Prostate gland (tissue), 2 donors: ENCODE measurements around the gene GNB2. TPM values are rescaled to one million over a fixed set of nuclear protein-coding genes. Genes with fewer than 3 reads are reported as not detected.
A peak's percentile ranks its signal among the peaks of the same experiment; 100 is the strongest.
"Not testable (repeated sequence)": the region's sequence is repeated elsewhere in the genome, so short reads cannot be mapped to it uniquely, and the experiment has no call there.

Source experiments
- DNase-seq: peaks from one replicate; pipeline ENCODE4 v3.0.0-alpha.2; 2019; ENCODE audit warnings: low spot score
- H3K27ac ChIP-seq, 2 donors: fragments of 200-600 bp; sonication (generic); 2 replicates each; pipeline ENCODE4 v1.5.1; 2017 to 2019
- H3K27me3 ChIP-seq: fragments of 200-600 bp; sonication (generic); replicated peaks from 2 replicates; pipeline ENCODE4 v1.5.1; 2019; ENCODE audit not compliant: insufficient read depth
- H3K36me3 ChIP-seq, 2 donors: fragments of 200-600 bp; sonication (generic); 1 replicate in 1 of 2; 2 replicates in 1 of 2; pipeline versions ENCODE4 v1.5.1 to v1.8.1; 2017 to 2019
- H3K4me1 ChIP-seq: fragments of 200-600 bp; sonication (generic); replicated peaks from 2 replicates; pipeline ENCODE4 v1.5.1; 2019
- H3K4me3 ChIP-seq, 2 donors: fragments of 200-600 bp; sonication (generic); 2 replicates each; pipeline ENCODE4 v1.5.1; 2017 to 2019
- H3K9me3 ChIP-seq: fragments of 200-600 bp; sonication (generic); 2 replicates; pipeline ENCODE4 v1.5.1; 2017
- POLR2A ChIP-seq: fragments of 450-650 bp; IDR thresholded peaks from one replicate; pipeline ENCODE4 v1.6.1; 2016; ENCODE audit warnings: antibody characterized with exemption, mild to moderate bottlenecking
- POLR2AphosphoS5 ChIP-seq: sonication (generic); formaldehyde crosslinking; IDR thresholded peaks from one replicate; pipeline ENCODE4 v1.6.1; 2017; ENCODE audit warnings: antibody characterized with exemption
- WGBS: methylation state at CpG from one replicate; pipeline ENCODE4 v1.1.5; 2018; 5-methylcytosine and 5-hydroxymethylcytosine counted together
- intact Hi-C: fragments of 100-400 bp; cut with DNase I; formaldehyde crosslinking; loops from one replicate; pipeline ENCODE4 v1.14.2; 2022
- total RNA-seq, 2 donors: library from RNA; depleted of rRNA; stranded (reverse); fragments of >200 nt; gene quantifications; one replicate each; pipeline ENCODE4 v1.1.0, GENCODE V29; 2016
- TF ChIP-seq, protein P1 (sequence below), 4 experiments: fragments of 200-600 bp in 2 of 4; fragments of 450-650 bp in 2 of 4; sonication (generic) in 2 of 4; IDR thresholded peaks; 1 replicate in 3 of 4; 2 replicates in 1 of 4; pipeline ENCODE4 v1.5.1; 2016 to 2019; ENCODE audit warnings: antibody characterized with exemption in 4 of 4, mild to moderate bottlenecking in 2 of 4, moderate library complexity in 2 of 4

GNB2 gene
- total RNA-seq, 2 donors from 2014 or later: 376 to 417 TPM

DNA sequence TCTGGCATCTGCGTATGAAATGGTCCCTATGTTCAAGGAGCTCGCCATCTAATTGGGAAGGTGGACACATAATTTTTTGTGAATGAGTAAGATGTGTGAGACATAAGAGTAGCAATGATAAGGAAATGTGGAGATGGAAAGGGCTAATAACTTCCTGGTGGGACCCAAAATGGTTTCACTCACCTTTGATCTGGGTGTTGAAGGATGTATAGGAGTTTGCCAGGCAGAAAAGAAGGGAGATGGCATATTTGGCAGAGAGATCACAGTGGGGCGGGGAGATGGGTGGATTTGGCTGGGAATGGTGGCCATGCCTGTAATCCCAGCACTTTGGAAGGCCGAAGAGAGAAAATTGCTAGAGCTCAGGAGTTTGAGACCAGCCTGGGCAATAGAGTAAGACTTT lies 36.9 kb downstream of the GNB2 start:
- H3K27me3 ChIP-seq: no peaks in the 10 kb centered on the region
- H3K36me3 ChIP-seq: no peaks in the 10 kb centered on the region
- peaks cover 6% of the 10 kb centered on the region for H3K4me1 ChIP-seq
- H3K4me3 ChIP-seq: no peak overlapping the region
- WGBS: 80% methylated on average over 4 of the region's 4 CpGs
- intact Hi-C loops: no loop called here
- TF ChIP-seq, protein P1, sequence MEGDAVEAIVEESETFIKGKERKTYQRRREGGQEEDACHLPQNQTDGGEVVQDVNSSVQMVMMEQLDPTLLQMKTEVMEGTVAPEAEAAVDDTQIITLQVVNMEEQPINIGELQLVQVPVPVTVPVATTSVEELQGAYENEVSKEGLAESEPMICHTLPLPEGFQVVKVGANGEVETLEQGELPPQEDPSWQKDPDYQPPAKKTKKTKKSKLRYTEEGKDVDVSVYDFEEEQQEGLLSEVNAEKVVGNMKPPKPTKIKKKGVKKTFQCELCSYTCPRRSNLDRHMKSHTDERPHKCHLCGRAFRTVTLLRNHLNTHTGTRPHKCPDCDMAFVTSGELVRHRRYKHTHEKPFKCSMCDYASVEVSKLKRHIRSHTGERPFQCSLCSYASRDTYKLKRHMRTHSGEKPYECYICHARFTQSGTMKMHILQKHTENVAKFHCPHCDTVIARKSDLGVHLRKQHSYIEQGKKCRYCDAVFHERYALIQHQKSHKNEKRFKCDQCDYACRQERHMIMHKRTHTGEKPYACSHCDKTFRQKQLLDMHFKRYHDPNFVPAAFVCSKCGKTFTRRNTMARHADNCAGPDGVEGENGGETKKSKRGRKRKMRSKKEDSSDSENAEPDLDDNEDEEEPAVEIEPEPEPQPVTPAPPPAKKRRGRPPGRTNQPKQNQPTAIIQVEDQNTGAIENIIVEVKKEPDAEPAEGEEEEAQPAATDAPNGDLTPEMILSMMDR (IDR thresholded peaks at IDR 0.05): no peak
- TF ChIP-seq POLR2AphosphoS5: no peak
- no peak for TF ChIP-seq POLR2A
- DNase-seq: no peak
- no peaks in the 10 kb centered on the region for H3K9me3 ChIP-seq
- no peak overlapping the region for H3K27ac ChIP-seq

DNA sequence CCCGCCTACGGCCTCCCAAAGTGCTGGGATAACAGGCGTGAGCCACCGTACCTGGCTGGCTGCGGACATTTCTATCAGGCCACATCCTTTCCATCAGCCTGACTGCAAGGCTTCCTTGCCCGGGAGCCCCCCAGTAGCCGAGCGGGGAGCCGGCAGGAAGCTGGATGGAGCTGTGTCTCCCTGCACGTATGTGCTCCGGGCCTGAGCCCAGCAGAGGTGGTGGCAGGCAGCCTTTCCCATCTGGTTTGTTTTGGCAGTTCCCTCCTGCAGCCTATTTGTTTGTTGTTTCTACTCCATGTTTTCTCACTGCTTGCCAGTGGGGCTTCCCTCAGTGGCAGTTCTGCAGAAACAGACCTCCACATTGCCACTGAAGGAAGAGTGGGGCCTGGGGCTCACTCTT lies 37.8 kb downstream of the GNB2 start:
- WGBS: 76% methylated on average over 11 of the region's 11 CpGs
- intact Hi-C loops: no loop called here
- Histone ChIP-seq H3K27ac (no peak overlapping the region), H3K36me3 (no peaks in the 10 kb centered on the region), H3K4me3 (no peak overlapping the region), H3K9me3 (no peaks in the 10 kb centered on the region), H3K4me1 (peaks cover 5% of the 10 kb centered on the region), H3K27me3 (no peaks in the 10 kb centered on the region)
- TF ChIP-seq POLR2A (no peak), POLR2AphosphoS5 (peak; percentile 44)
- TF ChIP-seq, protein P1 (IDR thresholded peaks at IDR 0.05): no peak
- no peak for DNase-seq

DNA sequence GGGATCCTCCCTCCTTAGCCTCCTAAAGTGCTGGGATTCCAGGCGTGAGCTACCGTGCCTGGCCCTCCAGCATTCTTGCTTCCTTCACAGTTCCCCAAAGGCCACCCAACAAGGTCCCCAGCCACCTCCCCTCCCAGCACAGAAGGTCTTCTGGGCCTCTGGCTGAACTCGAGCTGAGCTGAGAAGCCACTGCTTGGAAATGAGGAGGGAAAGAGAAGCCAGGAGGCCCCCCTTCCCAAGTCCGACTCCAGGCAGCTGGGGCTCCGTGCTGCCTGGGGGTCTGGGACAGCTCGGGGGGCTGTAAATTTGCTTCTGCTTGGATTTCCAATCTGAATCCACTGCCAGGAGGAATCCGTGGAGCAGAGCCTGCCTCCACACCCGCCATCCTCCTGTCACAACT lies 41.2 kb downstream of the GNB2 start:
- no peaks in the 10 kb centered on the region for H3K4me1 ChIP-seq
- no peak overlapping the region for H3K4me3 ChIP-seq
- DNase-seq: no peak
- intact Hi-C loops: no loop called here
- H3K9me3 ChIP-seq: no peaks in the 10 kb centered on the region
- H3K27ac ChIP-seq: no peak overlapping the region
- TF ChIP-seq, protein P1 (IDR thresholded peaks at IDR 0.05): no peak
- TF ChIP-seq POLR2AphosphoS5 (no peak), POLR2A (no peak)
- no peaks in the 10 kb centered on the region for H3K27me3 ChIP-seq
- H3K36me3 ChIP-seq: no peaks in the 10 kb centered on the region
- WGBS: 72% methylated on average over 8 of the region's 8 CpGs

DNA sequence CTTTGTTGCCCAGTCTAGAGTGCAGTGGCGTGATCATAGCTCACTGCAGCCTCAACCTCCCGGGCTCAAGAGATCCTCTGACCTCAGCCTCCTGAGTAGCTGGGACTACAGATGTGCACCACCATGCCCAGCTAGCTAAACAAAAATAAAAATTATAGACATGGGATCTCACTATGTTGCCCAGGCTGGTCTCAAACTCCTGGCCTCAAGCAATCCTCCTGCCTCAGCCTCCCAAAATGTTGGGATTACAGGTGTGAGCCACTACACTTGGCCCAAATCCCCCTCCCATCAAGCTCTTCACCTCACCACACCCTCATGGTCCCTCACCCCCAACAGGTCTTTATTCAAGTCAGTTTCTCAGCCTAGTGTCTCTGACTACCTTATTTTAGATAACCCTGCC lies 43.5 kb downstream of the GNB2 start:
- intact Hi-C loops, H3K4me3 ChIP-seq, H3K27me3 ChIP-seq, H3K4me1 ChIP-seq, DNase-seq, H3K27ac ChIP-seq, H3K9me3 ChIP-seq, H3K36me3 ChIP-seq: not testable (repeated sequence)
- 90% methylated on average over 2 of the region's 2 CpGs for WGBS

DNA sequence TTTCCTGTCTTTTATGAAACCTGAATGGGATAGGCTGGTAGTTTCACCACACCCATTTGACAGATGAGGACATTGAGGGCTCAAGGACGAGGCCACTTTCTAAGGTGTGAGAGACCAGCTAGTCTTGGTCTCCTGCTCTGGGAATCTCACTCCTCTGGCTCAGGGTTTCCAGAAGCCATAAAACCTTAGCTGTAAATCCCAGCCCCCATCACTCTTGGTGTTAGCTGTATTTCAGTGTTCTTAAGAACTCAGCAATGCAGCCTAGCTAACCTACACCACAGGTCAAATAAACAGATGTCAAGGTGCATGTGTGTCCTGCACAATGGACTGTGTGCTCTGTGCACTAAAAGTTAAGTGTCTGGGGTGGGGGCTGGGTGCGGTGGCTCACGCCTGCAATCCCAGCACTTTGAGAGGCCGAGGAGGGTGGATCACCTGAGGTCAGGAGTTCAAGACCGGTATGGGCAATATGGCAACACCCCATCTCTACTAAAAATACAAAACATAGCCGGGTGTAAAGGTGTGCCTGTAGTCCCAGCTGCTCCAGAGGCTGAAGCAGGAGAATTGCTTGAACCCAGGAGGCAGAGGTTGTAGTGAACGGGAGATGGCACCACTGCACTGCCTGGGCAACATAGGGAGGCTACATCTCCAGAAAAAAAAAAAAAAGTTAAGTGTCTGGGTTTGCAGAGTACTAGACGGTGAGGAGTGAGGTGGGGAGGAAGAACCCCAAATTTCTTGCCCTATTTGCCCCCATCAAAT lies 46.2 kb downstream of the GNB2 start:
- H3K36me3 ChIP-seq: no peaks in the 10 kb centered on the region
- no peaks in the 10 kb centered on the region for H3K27me3 ChIP-seq
- no peak for DNase-seq
- H3K27ac ChIP-seq: no peak overlapping the region
- no peaks in the 10 kb centered on the region for H3K4me1 ChIP-seq
- 46% methylated on average over 8 of the region's 8 CpGs for WGBS
- no peak for TF ChIP-seq POLR2AphosphoS5
- TF ChIP-seq POLR2A: no peak
- TF ChIP-seq, protein P1 (IDR thresholded peaks at IDR 0.05): no peak
- intact Hi-C loops: loop anchor here (5.0 kb wide), 1 partner anchor 133 kb away; the partner anchor contains the start of gene SLC12A9
- no peaks in the 10 kb centered on the region for H3K9me3 ChIP-seq
- no peak overlapping the region for H3K4me3 ChIP-seq
